GM19438 (cell line): ENCODE results near the gene LDLRAD3.

Source experiments
- ATAC-seq: cut with Tn5 transposase; IDR thresholded peaks from one replicate; pipeline ENCODE4 v1.9.1; 2021; ENCODE audit warnings: low read depth; ENCODE audit not compliant: unreplicated experiment

Gene LDLRAD3

GRCh38 chr11:35953081-35953760 lies 9.4 kb downstream of the LDLRAD3 start:
- ATAC-seq: no peak

GRCh38 chr11:35954205-35954604 lies 10.3 kb downstream of the LDLRAD3 start:
- ATAC-seq: no peak

GRCh38 chr11:35955636-35956035 lies 11.8 kb downstream of the LDLRAD3 start:
- ATAC-seq: no peak

- ATAC-seq: no peak
These were observed 18.7 kb downstream of the LDLRAD3 start for GRCh38 chr11:35962369-35963138.

DNA sequence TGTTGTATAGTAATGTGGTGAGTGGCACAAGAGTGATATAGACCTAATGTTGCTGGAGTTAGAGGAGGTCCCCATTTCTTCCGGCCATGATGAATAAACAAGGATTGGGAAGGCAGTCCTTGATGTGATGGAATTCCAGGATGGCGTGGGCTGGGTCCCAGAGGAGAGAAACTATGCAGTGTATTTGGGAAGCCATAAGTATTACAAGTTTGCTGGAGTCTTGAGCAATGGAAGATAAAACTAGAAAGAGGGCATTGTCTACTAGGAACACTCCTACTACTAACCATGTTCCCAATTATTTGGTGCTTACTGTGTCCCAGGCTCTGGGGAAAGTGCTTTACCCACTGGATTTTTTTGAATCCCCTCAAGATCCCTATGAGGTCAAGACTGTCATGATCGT lies 20.0 kb downstream of the LDLRAD3 start:
- no peak for ATAC-seq

DNA sequence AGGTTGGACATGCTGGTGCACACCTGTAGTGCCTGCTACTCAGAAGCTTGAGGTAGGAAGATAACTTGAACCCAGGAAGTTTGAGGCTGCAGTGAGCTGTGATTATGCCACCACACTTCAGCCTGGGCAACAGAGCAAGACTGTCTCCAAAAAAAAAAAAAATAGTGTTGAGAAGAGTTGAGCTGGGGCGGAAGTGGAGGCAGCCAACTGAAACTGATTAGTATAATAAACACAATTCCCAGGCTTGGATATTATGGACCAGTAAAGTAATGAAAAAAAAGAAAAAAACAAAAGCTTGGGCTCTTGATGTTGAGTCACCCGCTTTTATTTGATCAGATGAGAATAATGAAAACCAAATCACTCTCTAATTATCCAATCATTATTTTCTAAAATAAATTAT lies 21.0 kb downstream of the LDLRAD3 start:
- no peak for ATAC-seq

DNA sequence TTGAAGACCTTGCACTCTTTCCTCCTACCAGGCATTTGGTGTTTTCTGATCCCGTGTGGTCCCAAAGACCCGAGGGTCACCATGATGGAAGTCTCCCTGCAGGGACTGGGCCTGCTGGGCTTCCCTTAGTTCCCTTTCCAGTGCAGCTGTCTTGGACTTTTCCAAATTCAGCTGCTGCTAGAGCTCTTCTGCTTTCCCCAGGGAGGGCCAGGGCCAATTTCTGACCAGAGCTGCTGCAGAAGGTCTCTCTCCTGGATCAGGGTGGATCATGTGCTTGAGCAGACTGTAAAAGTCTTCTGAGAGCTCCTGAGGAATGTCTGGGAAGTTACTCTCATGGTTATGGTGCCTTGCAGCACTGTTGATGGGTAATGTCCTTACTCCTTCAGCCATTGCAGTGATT lies 23.2 kb downstream of the LDLRAD3 start:
- ATAC-seq: no peak

GRCh38 chr11:35968386-35969088 lies 24.7 kb downstream of the LDLRAD3 start:
- ATAC-seq: no peak

DNA sequence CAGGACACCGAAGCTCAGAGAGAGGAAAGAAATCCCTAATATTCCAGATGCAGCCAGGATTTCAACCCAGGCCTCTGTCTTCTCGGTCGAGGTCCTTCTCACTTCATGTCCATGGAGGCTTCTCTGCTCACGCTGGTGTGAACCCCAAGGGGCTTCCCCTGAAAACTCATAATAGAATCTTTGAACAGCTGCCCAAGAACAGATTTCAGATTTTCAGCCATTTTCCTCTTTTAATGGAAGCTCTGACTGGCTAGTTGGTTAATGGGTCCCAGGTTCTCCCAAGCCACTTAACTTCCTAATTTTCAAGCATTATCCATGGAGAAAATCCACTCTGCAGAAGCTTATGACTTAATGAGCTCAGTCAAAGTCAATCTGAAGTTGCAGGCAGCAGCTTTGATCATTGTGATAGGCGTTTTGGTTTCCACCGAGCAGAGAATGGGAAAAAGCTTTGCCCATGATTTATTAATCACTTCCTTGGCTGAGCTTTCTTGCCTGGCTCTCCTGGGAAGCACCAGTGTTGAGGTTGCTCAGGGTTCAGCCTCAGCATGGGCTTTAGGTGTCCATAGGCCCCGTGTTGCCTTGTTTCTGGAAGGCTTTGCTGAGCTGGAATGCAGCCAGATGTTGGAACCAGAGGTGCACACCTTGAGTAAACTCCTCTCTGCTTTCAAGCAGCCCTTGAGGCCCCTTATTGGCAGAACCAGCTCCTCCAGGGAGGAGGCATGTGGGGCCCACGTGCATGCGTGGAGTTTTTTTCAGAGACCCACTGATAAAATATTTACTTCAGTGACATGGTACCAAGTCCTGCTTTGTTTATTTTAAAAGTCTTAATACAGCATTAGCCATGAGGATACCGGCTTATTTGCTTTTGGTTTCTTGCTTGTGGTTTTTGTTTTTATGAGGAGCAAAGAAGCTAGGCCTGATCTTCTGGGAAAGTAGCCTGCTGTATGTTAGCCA lies 25.5 kb downstream of the LDLRAD3 start:
- ATAC-seq: no peak

DNA sequence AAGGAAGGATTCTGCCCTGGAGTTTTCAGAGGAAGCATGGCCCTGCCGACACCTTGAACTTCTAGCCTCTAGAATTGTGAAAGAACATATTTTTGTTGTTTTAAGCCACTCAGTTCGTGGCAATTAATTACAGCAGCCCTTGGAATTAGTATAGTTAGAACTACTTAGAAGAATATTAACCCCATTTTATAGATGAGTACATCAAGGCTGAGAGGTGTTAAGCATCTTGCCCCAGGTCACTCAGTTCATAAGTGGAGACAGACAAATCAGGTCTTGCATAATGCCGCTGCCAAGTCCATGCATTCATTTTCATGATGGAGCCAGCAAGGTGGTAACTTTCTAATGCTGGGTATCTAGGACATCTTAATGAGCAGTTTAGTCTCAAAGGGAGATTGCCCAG lies 26.6 kb downstream of the LDLRAD3 start:
- ATAC-seq: no peak

DNA sequence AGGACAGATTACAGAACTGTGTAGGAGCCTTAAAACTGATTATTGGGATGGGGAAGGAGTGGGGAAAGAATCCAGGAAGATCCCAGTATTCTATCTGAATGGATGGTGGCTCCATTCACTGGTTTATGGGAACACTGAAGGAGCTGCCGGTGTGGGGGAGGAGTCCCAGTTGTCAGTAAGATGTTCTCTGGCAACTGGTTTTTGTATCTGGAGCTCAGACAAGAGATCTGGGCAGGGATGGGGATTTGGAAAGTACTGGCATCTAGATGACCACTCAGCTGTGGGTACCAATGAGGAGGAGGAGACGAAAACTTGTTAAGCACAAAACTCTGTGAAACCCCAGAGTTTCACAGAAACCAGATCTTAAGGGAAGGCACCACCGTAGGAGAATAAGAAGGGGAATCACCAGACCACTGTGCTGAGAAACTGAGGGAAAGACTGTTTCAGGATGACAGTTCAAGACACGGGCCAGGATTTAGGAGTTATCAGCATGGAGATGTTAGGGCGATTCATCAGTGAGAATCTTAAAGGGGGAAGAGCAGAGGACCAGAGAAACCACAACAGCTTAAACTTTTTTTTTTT lies 28.1 kb downstream of the LDLRAD3 start:
- ATAC-seq: no peak

DNA sequence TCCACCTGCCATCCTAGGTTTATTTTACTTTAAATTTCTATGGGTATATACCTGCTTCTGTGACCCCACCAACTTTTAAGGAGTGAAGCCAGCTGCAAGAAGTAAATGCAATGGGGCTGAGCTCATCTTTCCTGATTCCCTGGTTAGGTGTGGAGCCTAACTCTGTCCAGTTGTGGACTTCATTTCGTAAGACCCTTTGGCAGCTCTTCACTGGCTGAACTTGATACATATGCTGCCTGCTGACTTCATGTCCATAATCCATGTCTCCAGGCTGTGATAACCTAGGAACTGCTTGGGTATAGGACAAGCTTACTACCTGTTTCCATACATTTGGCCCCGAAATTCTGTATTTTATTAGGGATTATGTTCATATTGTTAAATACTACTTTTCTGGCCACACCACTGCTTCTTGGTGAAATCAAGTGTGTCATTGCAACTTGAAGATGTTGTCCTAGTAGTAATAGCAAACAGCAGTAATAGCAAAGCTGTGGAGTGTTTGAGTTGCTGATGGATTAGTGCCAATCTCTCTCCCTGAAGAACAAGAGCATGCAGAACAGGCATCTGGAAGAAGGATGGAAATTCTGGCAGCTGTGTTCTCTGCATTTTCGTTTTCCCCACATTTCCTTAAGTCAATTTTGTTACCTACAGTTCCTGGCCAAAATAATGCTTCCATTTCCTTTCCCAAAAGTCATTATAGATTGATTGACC lies 31.2 kb downstream of the LDLRAD3 start:
- ATAC-seq: no peak

GRCh38 chr11:35976434-35976833 lies 32.6 kb downstream of the LDLRAD3 start:
- ATAC-seq: no peak

DNA sequence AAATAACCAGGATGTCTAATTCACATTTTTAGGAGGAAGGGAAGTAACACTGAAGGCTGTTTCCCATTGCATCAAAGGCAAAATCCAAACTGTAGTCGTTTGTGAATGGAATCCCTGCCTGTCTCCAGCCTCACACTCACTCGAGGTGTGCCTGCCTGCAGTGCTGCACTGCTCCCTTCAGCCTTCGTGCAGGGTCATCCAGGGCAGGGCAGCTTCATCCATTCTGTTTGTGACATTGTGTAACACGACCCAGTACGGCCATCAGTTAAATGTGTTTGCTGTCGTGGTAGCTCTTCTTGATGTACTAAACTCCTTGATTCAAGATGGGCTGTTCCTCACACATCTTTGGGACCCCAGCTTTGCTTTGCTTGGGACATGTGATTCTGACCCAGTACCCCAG lies 34.3 kb downstream of the LDLRAD3 start:
- no peak for ATAC-seq

- no peak for ATAC-seq
These were observed 35.0 kb downstream of the LDLRAD3 start for GRCh38 chr11:35978891-35979290.

GRCh38 chr11:35980686-35981390 lies 37.0 kb downstream of the LDLRAD3 start:
- ATAC-seq: no peak

- no peak for ATAC-seq
These were observed 37.7 kb downstream of the LDLRAD3 start for GRCh38 chr11:35981581-35981980.

DNA sequence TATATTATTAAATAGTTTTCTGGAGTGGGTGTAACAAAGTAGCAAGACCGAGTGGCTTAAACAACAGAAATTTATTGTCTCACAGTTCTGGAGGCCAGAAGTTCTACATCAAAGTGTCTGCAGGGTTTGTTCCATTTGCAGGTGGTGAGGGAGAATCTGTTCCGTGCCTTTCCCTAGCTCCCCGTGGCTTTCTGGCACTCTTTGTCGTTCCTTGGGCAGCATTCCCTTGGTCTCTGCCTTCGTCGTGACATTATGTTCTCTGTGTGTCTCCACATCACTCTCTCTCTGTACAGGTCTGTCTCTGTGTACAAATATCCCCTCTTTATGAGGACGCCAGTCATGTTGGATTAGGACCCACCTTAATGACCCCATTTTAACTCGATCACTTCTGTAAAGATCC lies 38.2 kb downstream of the LDLRAD3 start:
- no peak for ATAC-seq

DNA sequence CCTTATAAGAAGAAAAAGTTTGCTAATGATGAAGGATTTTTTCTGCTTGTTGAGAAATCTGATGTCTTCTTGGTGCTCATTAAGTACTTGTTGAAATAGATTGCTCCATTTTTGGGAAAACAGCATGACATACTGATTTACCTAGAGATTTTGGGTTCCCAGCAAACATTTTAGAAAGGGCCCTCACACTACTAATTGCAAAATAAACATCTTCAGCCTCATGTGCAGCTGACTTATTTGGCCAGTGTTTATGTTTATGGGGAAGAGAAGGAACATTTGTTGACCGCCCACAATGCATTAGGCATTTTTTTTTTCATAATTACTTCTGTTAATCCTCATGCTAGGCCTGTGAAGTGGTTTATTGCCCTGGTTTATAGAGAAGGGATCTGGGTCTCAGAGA lies 40.1 kb downstream of the LDLRAD3 start:
- no peak for ATAC-seq
